Measurements from ENCODE around the gene TRPM3. TPM values are rescaled to one million over a fixed set of nuclear protein-coding genes. Genes with fewer than 3 reads are reported as not detected.

The TRPM3 gene
- total RNA-seq, 4 donors from 2014 or later = under 0.01 to 0.26 (median under 0.01) TPM

DNA sequence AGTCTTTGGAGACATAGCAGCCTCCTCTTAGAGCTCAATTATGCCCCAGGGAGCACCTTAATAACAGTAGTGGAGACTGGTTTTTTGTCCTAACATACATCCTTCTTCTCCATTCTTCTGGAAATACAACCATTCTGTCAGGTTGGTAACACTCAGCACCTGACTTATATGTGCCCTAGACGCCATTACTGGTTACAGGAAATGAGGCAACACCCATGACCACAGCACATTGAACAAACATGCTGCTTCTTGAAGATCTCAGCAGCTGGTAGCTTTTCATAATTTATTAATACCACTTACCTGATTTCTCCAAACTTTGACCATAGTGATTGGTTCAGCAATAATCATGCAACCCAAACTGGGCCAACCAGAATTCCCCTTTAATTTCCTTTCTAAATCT, 25.1 kb upstream of the TRPM3 start:
- intact Hi-C loops (cut with DNase I) = no loop called here
- H3K27me3 ChIP-seq = no peaks in the 10 kb centered on the region
- no peak for DNase-seq
- no peak overlapping the region for H3K27ac ChIP-seq
- 7 to 33% methylated on average over 1 of the region's 1 CpG for WGBS, 2 donors
- H3K4me1 ChIP-seq = no peaks in the 10 kb centered on the region
- TF ChIP-seq, protein P1, sequence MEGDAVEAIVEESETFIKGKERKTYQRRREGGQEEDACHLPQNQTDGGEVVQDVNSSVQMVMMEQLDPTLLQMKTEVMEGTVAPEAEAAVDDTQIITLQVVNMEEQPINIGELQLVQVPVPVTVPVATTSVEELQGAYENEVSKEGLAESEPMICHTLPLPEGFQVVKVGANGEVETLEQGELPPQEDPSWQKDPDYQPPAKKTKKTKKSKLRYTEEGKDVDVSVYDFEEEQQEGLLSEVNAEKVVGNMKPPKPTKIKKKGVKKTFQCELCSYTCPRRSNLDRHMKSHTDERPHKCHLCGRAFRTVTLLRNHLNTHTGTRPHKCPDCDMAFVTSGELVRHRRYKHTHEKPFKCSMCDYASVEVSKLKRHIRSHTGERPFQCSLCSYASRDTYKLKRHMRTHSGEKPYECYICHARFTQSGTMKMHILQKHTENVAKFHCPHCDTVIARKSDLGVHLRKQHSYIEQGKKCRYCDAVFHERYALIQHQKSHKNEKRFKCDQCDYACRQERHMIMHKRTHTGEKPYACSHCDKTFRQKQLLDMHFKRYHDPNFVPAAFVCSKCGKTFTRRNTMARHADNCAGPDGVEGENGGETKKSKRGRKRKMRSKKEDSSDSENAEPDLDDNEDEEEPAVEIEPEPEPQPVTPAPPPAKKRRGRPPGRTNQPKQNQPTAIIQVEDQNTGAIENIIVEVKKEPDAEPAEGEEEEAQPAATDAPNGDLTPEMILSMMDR (IDR thresholded peaks at IDR 0.05) = no peak
- no peak for TF ChIP-seq POLR2A (IDR thresholded peaks at IDR 0.05)
- H3K36me3 ChIP-seq = no peaks in the 10 kb centered on the region
- H3K9me3 ChIP-seq = peaks cover 0 to 9% (median 0%) of the 10 kb centered on the region in 3 donors
- no peak overlapping the region for H3K4me3 ChIP-seq

DNA sequence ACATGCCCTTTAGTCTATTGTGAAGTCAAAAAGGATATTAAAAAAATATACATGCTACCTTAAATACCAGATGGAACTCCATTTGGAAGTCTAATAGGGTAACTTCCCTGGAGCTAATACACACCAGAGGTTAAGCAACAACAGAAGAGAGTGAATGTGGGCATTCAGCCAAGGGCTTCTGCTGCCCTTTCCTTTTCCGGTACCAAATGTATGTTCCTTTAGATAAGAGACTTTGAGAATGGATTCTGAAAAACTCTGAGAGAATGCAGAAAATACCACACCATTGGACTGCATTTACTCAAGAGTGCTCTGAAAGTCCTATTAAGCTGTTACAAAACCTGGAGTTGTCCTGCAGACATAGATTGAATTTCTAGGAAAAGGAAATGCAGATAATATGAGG, 23.8 kb upstream of the TRPM3 start:
- Histone ChIP-seq H3K9me3 (peaks cover 0 to 9% (median 0%) of the 10 kb centered on the region in 3 donors), H3K27me3 (no peaks in the 10 kb centered on the region), H3K27ac (no peak overlapping the region), H3K36me3 (no peaks in the 10 kb centered on the region), H3K4me3 (no peak overlapping the region), H3K4me1 (no peaks in the 10 kb centered on the region)
- TF ChIP-seq, protein P1 (IDR thresholded peaks at IDR 0.05) = no peak
- no peak for TF ChIP-seq POLR2A (IDR thresholded peaks at IDR 0.05)
- intact Hi-C loops (cut with DNase I) = no loop called here
- WGBS, 2 donors = 33 to 50% methylated on average over 1 of the region's 1 CpG
- no peak for DNase-seq

DNA sequence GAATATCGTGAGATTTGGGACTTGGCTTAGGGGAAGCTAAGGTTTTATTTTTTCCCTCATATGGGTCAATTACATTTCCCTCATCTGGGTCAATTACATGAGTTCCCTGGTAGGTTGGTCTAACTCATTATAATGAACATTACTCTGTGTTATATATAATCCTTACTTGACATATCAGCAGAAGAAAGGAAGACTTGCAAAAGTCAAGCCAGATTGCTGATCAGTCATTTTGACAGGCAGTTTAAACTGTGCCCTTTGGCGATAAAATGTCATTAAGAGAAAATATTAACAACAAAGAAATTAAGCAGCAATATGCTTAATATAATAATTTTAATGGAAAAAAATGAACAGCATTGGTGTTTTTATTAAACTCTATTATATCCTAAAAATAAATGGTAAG, 23.1 kb upstream of the TRPM3 start:
- no peak for DNase-seq
- intact Hi-C loops (cut with DNase I) = no loop called here
- H3K27ac ChIP-seq = no peak overlapping the region

DNA sequence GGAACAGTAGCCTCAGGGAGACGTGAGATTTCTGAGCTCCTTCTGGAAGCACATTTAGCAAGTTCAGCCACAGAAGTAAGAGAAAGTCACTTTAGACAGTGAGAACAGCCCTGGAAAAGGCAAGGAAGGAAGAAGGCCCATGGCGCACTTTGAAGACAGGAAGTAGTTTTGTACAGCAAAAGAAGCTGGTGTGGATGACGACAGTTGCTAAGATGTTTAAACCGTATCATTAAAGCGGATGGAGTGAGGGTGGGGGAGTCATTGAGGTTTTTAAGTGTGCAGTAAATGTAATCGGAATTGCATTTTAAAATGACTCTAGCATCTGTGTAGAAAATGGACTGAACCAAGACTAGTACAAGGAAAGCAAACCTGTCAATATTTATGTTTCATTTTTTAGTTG, 15.3 kb upstream of the TRPM3 start:
- 72 to 85% methylated on average over 6 of the region's 6 CpGs for WGBS, 2 donors
- no peaks in the 10 kb centered on the region for H3K4me1 ChIP-seq
- TF ChIP-seq POLR2A (IDR thresholded peaks at IDR 0.05) = no peak
- TF ChIP-seq, protein P1 (IDR thresholded peaks at IDR 0.05) = no peak
- intact Hi-C loops (cut with DNase I) = no loop called here
- H3K36me3 ChIP-seq = no peaks in the 10 kb centered on the region
- no peaks in the 10 kb centered on the region for H3K9me3 ChIP-seq
- DNase-seq = no peak
- H3K4me3 ChIP-seq = no peak overlapping the region
- H3K27ac ChIP-seq = no peak overlapping the region
- no peaks in the 10 kb centered on the region for H3K27me3 ChIP-seq

More for the DNA sequence above, 23.1 kb upstream of the TRPM3 start:
- H3K4me3 ChIP-seq = no peak overlapping the region
- H3K36me3 ChIP-seq = no peaks in the 10 kb centered on the region
- H3K27me3 ChIP-seq = no peaks in the 10 kb centered on the region
- H3K4me1 ChIP-seq = no peaks in the 10 kb centered on the region
- WGBS, 2 donors = 60 to 68% methylated on average over 2 of the region's 2 CpGs
- H3K9me3 ChIP-seq = peaks cover 0 to 9% (median 0%) of the 10 kb centered on the region in 3 donors
- TF ChIP-seq POLR2A (IDR thresholded peaks at IDR 0.05) = no peak
- TF ChIP-seq, protein P1 (IDR thresholded peaks at IDR 0.05) = no peak

DNA sequence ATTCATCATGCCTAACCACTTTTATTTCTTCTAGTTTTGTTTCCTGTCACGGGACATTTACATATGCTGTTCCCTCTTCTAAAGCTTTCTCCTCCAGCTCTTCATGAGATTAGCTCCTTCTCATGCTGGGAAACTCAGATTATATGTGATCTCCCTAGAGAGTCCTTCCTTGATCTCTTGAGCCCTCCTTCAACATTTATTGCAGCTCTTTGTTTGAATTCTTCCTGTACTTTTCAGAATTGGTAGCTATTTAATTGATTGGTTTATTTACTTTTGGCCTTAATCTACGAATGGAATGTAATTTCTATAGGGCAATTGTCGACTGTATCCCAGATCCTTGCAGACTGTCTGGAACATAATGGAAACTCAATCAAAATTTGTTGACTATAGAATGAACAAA, 9.7 kb upstream of the TRPM3 start:
- H3K4me1 ChIP-seq = no peaks in the 10 kb centered on the region
- no peaks in the 10 kb centered on the region for H3K27me3 ChIP-seq
- 24 to 26% methylated on average over 3 of the region's 3 CpGs for WGBS, 2 donors
- intact Hi-C loops (cut with DNase I) = no loop called here
- H3K9me3 ChIP-seq = no peaks in the 10 kb centered on the region
- no peak for DNase-seq
- no peak overlapping the region for H3K4me3 ChIP-seq
- no peak overlapping the region for H3K27ac ChIP-seq
- TF ChIP-seq POLR2A (IDR thresholded peaks at IDR 0.05) = no peak
- TF ChIP-seq, protein P1 (IDR thresholded peaks at IDR 0.05) = no peak
- H3K36me3 ChIP-seq = no peaks in the 10 kb centered on the region

Measured in esophagus squamous epithelium (tissue), 5 donors.